HG02623 (cell line): ENCODE measurements around the gene GPR39.

ENCODE experiments used
- ATAC-seq: cut with Tn5 transposase; IDR thresholded peaks from one replicate; pipeline ENCODE4 v1.9.1; 2021; ENCODE audit warnings: moderate library complexity; ENCODE audit not compliant: unreplicated experiment

GPR39 gene

DNA sequence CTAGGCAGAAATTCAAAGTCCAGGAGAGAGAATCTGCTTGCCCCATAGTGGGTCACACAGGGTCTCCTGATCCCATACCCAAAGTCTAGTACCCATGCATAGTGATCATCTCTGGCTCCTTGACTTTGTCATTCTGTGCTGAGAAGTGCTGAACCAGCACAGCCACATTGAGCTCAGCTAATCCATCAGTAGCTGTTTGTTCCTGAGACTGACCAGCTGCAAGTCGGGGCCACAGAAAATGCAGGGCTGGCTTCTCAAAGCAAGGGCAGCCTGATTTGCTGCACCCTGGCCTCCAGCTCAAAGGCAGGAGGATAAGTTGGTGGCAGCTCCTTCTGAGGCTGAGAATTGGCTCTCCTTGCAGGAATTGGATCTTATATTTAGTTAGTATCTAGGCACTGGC, 181.2 kb downstream of the GPR39 start:
- ATAC-seq = no peak

DNA sequence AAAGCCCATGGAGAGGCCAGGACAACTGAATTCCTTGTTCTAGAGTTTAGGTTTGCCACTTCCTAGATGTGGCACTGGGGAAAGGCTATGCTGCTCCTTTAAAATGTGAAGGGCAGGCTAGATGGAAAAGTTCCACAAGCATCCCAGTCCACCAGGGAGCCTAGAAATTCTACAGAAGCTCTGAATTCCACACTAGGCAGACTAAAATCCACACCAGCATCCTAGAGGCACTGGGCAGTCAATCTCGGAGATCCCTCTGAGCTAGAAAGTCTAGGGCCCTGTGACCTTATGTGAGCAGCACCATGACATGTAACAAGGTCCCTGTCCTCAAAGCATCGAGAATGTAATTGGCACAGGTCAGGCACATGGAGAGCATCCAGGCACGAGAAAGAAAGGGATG, 181.9 kb downstream of the GPR39 start:
- no peak for ATAC-seq

DNA sequence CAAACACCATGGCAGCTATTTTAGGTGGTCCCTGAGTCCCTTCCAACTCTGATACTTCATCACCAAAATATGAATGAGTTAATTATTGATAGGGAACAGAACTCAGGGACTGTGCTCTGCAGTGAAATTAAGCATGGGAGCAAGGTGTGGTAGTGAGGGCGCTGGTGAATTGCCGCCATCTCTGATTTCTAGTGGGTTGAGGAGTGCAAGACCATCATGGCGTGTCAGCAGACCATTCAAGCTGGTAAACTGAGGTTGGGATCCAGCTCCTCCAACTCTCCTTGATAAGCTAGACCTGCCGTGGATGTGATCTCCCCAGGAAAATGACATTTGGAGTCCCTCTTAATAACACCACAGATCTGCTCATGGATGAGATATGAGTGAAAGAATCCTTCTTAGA, 183.0 kb downstream of the GPR39 start:
- ATAC-seq = no peak

DNA sequence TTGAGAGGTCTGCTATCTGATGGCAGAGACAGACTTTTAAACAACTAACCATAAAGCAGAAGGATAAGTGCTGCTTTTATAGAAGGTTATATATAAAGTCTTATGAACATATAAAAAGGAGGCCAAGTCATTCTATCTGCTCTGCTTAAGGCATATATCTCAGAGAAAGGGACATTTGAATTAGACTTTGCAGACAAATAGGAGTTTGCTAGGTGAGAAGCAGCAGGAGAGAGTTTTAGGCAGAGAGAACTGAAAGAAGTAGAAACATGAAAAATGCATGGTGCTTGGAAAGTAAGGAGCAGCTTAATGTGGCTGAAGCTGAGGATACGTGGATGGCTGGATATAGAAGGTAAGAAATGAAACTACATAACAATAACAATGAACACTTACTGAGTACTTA, 188.0 kb downstream of the GPR39 start:
- no peak for ATAC-seq

DNA sequence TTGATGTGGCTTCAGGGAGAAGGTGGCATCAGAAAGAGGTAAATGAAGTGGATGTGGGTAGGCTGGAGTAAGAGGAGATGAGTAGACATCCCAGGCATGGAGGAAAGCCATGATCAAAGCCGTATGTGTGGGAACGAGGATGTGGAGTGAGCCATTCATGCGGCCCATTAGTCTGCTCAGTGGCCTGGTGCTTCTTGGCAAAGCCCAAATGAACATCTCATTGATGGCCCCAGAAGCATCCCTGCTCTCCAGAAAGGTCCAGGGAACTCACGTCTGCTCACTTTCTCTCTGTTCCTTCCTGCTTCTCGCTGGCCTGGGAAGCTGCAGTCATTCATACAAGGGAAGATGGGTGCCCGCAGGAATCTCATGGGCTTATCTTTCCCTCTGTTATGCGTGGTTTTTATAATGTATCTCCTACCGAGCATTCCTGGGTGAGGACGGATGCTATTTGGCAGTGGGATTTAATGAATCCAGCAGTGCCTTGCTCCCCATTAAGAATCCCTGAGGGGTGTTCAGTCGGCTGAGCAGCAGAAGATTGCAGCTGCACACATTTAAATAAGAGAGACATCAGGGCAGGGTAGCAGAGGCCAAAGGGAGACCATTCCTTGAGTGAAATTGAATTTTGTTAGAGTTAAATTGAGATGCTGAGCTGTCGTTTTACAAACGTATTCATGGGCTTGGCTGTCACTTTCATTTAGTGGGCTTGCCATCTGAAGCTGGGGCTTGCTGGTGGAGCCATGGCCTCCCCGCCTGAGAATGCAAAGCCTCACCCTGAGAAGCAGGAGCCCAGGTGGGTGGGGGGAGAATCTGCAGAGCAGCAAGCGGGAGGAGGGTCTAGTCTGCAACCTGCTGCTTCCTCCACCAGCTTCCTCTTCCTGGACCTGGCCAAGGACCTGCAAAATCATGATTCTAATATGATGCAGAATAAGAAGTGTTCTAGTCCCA, 188.9 kb downstream of the GPR39 start:
- ATAC-seq = no peak

DNA sequence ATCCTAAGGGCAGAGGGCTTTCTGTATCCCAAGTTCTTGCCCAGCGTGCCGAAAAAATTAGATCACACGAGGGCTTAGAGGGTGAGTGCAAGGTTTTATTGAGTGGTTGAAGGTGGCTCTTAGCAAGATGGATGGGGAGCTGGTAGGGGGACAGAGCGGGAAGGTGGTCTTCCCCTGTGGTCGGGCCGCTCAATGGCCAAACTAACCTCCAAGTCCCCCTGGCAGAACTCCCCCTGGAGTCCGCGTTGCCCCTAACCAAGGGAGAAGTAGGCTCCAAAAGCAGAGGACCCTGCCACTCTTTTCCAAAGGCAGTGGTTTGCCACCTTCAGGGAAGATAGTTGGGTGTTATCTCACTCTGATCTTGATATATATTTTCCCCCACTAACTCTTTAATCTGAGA, 190.0 kb downstream of the GPR39 start:
- ATAC-seq = no peak

DNA sequence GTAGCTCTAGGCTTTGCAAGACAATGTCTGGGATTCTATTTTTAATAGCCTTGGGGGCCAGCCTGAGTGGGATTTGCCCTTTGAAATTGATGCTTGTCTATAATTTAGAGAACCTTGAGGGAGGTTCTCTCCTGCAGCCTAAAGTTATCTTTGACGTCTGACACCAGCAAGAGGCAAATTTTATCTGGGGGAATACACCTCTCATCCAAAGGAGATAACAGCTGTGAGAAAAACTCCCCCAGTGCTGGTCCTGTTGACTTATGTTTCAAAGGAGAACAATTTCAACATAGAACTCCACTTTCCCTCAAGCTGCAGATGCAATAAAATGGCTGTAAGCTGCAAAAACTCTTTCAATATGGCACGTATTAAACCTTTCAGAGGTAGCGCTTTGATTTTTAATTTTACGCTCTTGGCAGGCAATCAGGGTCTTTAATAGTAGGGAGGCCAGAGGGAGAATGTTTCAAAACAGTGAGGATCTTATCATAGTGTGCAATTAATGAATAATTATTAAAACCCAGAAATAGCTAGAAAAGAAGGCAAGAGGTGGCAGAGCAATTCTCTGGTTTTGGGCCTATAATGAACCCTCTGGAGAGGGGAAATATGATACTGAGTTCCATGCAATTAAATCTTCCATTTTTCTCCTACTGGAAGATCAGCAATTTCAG, 191.0 kb downstream of the GPR39 start:
- no peak for ATAC-seq

DNA sequence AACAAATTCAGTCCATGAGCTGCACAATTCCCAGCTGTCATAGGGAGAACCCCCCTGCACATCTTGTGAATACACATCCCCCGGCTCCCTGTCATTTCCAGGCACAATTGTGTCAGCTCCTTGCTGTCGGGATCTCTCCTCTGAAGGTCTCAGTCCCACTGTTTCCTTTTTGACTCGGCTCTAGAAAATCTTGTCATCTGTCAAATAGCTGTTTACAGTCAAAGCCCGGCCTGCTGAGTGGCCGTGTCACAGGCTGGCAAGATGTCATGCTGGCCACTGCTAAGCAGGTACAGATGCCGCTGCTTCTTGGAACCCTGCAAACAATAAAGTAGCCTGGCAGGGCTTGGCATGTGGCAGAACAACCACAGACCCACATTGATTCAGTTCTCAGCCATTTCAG, 191.7 kb downstream of the GPR39 start:
- ATAC-seq = no peak

DNA sequence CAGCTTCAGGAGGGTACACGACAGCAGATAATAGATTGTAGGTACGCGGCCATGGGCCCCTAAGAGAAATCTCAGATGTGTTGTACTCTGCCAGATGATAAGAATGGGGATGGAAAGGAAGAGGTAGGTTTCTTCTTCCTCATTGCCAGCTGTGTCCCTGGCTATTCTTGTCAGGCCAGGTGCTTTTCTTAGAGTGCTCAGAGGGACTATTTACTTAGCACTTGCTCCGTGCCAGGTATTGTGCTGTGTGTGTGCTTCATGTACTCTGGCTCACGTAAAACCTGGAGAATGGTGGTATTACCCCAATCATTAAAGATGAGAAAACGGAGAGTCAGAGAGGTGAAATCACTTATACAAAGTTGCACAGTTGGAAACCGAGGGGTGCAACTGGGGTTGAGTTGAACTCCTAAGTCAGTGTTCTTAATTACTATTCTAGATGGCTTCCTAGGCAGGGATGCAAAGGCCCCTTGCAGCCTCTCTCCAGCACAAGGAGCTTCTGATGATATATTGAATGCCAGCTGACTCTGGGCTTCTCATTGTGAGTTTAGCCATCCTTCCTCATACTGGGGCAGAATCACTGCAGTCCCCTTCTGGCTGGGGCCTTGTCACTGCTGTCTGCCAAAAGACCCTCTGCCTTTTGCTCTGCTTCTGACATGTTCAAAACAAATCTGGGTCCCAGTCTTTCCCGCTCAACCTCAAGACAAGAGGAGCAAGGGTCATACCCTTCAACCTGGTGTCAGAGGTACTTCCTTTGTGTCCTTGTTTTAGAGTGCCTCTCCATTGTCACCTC, 192.7 kb downstream of the GPR39 start:
- ATAC-seq = no peak

DNA sequence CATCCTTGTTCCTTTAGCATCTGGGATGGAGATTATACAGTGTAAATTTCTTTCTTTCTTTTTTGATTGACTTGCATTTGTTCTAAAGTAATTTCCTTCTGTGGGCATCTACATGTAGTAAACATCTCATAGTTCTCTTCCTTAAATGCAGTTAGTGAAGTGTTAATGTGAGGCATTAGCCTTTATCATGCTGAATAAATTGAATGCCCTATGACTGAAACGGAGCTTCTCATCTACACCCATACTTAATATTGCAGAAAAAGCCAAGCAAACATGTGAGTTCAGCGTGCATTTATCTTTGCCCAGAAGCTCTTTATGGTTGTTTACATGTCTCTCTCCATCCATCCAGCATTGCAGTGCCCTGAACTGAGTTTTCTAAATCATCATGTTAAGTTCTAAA, 195.1 kb downstream of the GPR39 start:
- no peak for ATAC-seq

DNA sequence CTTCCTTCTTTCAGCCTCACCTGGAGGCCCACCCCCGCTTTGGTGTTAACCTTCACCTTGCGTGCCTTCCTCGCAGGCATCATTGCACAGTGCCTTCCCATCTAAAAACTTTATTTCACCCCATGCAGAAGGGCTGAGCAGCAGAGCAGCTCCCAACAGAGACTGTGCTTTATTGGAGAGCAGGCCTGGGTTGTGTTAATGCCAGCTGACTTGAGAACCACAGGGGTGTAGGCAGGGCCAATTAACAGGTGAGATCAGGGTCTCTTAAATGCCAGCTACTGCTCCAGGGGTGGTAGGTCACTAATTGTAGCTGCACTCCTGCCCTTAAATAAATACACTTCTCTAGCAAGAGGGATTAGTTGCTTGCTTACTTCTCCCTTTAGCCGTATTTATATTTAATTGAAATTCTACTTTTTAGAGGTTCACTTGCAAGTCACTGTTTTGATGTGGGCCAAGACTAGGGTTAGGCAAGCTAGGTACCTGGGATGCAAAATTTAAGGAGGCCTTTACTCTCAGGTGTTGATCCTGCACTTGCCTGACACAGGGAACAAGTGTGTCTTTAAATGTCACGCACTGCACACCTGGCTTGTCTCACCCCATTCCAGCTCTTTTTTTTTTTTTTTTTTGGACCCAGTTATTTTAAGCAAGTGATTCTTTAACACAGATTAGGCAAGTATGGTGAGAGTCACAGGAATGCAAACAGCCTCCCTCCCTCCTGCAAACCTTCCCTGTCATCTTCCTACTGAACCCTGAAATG, 198.9 kb downstream of the GPR39 start:
- ATAC-seq = no peak

DNA sequence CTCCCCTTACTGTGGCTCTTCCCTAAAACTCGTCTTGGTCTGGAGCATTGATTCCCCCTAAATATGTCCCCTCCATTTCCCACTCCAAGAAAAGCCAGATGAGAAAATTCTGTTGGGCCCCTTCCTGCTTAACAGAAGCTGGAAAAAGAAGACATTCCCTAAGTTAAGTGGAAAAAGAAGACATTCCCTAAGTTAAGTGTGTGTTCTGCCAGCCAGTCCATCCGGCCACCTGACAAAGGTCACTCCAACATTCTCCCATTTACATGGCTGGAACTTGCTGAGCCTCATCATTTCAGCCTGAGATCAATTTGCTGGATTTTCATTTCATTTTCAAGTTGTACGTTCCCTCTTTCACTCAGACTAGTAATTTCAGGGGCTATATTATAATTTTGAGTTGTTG, 201.4 kb downstream of the GPR39 start:
- ATAC-seq = no peak

DNA sequence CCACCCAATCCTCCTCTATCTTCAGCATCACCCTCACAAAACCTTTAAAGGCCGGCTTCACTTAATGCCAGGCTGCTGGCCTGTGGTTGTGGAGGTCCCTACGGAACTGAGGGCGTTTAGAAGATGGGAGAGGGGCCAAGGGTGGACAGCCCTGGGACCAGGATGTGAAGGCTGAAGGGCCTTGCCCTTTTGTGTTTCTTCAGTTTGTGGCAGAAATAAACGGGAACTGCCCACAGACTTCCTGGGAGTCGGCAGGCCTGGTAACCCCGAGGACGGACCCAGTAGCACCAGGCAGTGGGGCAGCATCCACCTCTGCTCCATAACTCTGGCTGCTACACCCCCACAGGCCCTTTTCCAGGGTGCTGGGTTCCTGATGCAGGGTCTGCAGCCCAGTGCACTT, 202.1 kb downstream of the GPR39 start:
- ATAC-seq = no peak

DNA sequence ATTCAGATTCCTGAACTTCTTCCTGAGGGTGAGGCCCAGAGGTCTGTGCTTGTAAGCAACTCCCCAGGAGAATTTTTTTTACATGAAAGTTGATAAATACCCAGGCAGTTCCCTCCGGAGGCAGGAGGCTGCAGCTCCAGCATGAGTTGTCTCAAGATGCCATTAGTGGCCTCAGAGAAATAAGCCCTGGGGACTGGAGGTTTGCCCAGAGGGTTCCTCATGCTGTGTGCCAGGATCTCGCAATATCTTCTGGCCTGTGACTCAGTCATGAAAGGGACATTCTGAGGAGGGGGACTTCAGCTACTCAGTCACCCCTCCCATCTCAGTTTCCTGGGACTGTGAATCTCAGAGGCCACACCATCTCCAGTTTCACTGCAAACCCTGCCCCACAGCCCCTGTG, 203.5 kb downstream of the GPR39 start:
- no peak for ATAC-seq

DNA sequence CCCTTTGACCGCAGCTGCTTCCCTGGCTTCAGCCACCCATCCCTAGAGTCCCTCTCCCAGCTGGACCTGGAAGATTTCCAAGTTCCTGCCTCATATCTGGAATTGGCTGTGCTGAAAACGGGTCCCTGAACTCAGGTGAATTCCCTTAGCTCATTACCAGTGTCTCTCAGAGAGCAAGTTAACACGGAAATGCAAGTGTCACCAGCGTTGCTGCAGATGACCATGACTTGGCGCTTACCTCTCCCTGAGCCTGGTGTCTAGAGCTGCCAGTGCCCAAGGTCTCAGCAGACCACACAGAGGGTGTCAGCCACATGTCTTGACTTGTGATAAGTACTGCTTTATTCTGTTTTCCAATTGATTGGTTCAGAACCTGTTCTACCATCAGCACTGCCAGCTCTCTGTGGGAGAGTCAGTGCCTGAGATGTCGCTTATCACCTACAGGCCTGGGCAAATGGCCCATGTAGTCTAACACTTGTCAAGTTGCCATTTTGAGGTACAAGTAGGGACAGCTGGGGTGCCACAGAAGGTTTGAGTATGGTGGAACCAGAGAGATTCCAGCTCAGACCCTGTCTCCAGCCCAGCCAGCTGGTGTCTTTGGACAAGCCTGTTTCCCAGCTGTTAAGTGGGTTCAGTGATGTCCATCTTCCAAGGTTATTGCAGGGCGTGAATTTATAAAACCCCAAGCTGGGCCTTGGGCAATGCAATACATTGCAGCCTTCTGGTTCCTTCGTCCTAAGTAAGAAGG, 204.7 kb downstream of the GPR39 start:
- ATAC-seq = no peak

DNA sequence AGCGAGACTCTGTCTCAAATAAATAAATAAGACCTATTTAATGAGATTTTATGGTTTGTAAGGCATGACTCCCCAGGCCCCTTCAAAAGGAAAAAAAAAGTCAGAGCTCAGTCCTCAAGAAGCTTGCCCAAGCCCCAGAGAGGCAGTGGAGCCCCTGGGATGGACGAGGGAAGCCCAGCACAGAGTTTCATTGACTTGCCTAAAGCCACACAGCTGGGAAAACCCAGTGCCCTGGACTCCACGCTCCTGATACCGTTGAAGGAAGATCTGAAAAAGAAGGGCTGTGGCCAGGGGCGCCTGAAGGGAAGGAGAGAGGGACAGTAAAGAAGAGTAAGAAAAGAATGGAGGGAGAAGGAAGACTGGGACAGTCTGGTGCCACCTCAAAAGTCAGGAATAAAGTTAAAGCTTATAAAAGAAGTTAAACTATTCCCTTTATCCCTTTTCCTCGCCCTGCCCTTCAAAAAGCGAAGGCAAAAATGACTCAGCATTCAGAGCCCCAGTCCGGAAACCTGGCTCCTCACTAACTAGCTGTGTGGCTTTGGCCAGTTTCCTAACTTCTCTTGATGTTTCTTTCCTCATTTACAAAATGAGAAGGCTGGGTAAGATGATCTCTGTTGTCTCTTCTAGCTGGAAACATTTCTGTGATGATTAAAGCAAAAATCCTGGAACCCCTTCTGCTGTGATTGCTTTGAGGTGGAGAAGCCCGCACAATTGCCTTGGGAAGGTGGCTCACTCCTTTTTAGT, 206.7 kb downstream of the GPR39 start:
- no peak for ATAC-seq

DNA sequence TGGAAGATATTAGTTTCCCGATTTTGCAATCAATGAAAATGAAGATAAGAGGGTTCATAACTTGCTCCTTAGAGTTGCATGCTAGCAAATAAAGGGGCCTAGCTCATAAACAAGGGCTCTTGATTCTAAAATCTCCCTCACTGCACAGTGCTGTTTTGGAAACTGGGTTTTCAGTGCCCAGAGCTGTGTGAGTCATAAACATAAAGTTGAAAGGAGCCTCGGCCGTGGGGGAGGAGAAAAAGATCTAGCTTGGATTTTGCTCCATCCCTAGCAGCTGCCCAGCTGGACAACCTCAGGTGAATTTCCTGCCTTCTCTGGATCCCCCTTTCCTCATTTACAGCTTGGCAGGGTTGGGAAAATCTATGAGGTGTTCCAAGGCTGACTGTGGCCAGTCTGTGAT, 210.9 kb downstream of the GPR39 start:
- ATAC-seq = no peak

DNA sequence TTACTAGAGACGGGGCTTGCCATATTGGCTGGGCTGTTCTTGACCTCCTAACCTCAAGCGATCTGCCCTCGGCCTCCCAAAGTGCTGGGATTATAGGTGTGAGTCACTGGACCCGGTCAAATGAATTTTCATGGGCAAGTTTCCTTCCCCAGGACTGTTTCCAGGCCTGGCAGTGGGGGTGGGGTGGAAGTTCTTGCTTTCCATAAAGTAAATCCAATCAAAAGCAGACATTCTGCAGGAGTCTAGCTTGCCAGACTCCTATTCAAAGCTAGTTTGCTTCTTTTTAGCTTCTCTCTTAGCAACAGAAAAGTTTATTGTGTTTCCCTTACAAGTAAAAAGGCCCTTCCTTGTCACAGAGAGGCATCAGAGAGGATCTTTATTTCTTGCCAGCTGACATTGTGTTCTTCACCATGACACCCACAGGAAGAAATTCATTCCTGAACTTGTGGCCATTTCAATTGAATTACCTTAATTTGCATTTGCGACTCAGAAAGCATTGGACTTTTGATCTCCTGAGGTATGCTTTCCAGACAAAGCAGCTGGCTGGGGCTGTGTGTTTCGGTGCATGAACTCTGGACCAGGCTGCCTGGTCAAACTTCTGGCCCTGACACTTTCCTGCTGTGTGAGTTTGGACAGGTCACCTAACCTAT, 215.5 kb downstream of the GPR39 start:
- ATAC-seq = no peak

DNA sequence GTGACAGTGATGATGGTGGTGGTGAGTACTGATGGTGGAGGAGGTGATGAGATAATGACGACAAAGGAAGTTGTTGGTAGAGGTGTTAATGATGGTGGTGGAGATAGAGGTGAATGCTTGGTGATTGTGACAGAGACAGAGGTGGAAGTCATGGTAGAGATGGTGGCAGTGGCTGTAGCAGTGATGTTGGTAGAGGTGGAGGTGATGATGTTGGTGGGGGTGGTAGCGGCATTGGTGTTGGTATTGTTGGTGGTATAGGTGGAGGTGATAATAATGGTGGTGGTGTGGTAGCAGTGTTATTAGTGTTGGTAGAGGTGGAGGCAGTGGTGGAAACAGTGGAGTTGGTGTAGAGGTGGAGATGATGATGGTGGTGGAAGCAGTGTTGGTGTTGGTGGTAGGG, 217.0 kb downstream of the GPR39 start:
- ATAC-seq = no peak
